MM.1S (cell line): ENCODE data around the gene PLA2G3.

Source experiments
- EZH2 ChIP-seq: fragments of 300-600 bp; sonication (generic); optimal IDR thresholded peaks from 2 replicates; pipeline ENCODE3; 2017; ENCODE audit warnings: low read depth, mild to moderate bottlenecking, antibody characterized with exemption, low read length, mixed read lengths
- EZH2phosphoT487 ChIP-seq: fragments of 300-600 bp; sonication (generic); IDR thresholded peaks from 2 replicates; pipeline ENCODE4 v1.6.1; 2018; ENCODE audit warnings: antibody characterized with exemption, low read length
- TF ChIP-seq, protein P1 (sequence below): fragments of 300-600 bp; sonication (generic); IDR thresholded peaks from 2 replicates; pipeline ENCODE4 v1.5.1; 2016; ENCODE audit warnings: antibody characterized with exemption, low read length, mixed read lengths

DNA sequence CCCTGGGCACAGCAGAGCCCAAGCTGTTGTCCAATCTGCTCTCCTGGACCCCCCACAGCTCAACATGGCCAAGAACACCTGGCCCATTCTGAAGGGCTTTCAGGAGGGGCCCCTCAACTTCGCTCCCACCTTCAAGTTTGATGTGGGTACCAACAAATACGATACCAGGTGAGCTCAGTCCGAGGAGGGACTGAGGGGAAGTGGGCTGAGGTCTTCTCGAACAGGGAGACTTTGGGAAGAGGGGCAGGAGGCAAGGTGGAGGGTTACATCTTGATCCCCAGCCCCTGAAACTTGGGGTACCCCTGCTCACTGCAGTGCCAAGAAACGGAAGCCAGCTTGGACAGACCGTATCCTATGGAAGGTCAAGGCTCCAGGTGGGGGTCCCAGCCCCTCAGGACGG, 12.2 kb downstream of the PLA2G3 start:
- no peak for TF ChIP-seq EZH2
- TF ChIP-seq, protein P1, sequence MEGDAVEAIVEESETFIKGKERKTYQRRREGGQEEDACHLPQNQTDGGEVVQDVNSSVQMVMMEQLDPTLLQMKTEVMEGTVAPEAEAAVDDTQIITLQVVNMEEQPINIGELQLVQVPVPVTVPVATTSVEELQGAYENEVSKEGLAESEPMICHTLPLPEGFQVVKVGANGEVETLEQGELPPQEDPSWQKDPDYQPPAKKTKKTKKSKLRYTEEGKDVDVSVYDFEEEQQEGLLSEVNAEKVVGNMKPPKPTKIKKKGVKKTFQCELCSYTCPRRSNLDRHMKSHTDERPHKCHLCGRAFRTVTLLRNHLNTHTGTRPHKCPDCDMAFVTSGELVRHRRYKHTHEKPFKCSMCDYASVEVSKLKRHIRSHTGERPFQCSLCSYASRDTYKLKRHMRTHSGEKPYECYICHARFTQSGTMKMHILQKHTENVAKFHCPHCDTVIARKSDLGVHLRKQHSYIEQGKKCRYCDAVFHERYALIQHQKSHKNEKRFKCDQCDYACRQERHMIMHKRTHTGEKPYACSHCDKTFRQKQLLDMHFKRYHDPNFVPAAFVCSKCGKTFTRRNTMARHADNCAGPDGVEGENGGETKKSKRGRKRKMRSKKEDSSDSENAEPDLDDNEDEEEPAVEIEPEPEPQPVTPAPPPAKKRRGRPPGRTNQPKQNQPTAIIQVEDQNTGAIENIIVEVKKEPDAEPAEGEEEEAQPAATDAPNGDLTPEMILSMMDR: no peak
- TF ChIP-seq EZH2phosphoT487: no peak
